Measurements from ENCODE around the gene SMIM15. TPM values are rescaled to one million over a fixed set of nuclear protein-coding genes. Genes with fewer than 3 reads are reported as not detected.

SMIM15 gene
- total and polyA plus RNA-seq, 2 donors (not counting 1 experiment from before 2014, with no cell fraction given): 5.7 to 29.8 TPM

GRCh38 chr5:61177070-61177469 is 14.8 kb upstream of the SMIM15 start:
- 96% methylated on average over 3 of the region's 3 CpGs for WGBS (ENCODE audit: insufficient coverage)
- H3K27me3 Mint-ChIP-seq: no peaks in the 10 kb centered on the region
- H3K4me3 Mint-ChIP-seq: no peak overlapping the region
- H3K4me1 ChIP-seq (ENCODE audit: control insufficient read depth in 2 of 2, insufficient read depth in 2 of 2, low read length in 2 of 2): peaks cover 10 to 19% of the 10 kb centered on the region in 2 donors
- TF ChIP-seq, protein P1, sequence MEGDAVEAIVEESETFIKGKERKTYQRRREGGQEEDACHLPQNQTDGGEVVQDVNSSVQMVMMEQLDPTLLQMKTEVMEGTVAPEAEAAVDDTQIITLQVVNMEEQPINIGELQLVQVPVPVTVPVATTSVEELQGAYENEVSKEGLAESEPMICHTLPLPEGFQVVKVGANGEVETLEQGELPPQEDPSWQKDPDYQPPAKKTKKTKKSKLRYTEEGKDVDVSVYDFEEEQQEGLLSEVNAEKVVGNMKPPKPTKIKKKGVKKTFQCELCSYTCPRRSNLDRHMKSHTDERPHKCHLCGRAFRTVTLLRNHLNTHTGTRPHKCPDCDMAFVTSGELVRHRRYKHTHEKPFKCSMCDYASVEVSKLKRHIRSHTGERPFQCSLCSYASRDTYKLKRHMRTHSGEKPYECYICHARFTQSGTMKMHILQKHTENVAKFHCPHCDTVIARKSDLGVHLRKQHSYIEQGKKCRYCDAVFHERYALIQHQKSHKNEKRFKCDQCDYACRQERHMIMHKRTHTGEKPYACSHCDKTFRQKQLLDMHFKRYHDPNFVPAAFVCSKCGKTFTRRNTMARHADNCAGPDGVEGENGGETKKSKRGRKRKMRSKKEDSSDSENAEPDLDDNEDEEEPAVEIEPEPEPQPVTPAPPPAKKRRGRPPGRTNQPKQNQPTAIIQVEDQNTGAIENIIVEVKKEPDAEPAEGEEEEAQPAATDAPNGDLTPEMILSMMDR (IDR thresholded peaks at IDR 0.05): no peak
- TF ChIP-seq EZH2 (IDR thresholded peaks at IDR 0.05; ENCODE audit: borderline replicate concordance, insufficient read depth, low read depth, low read length, poor library complexity, severe bottlenecking): no peak
- peak overlapping the region; percentile 6 for H2AFZ ChIP-seq (ENCODE audit: insufficient read depth, low read depth, low read length, poor library complexity, severe bottlenecking)
- H3K4me1 Mint-ChIP-seq: peaks cover 18% of the 10 kb centered on the region
- no peaks in the 10 kb centered on the region for H3K9me3 Mint-ChIP-seq (ENCODE audit: insufficient read depth)
- no peak overlapping the region for H3K27ac Mint-ChIP-seq
- ChIA-PET POLR2A (no interaction called here), CTCF (interaction anchor here (1.5 kb wide), 2 partner anchors 482 to 484 kb away, joined by 3 to 4 read pairs; no protein-coding TSS in a partner anchor)
- no peaks in the 10 kb centered on the region for H3K79me2 ChIP-seq (ENCODE audit: control insufficient read depth, insufficient read depth, low read length)
- DNase-seq (no peak), ATAC-seq (ENCODE audit: low read depth) (no peak)
- no peaks in the 10 kb centered on the region for H3K27me3 ChIP-seq (replicated peaks in 1 of 4; ENCODE audit: control extremely low read depth in 1 of 4, control insufficient read depth in 3 of 4, insufficient read depth in 4 of 4, low read length in 3 of 4)
- H4K20me1 ChIP-seq (ENCODE audit: control insufficient read depth, insufficient read depth, low read length, poor library complexity, severe bottlenecking): no peaks in the 10 kb centered on the region
- H3K36me3 ChIP-seq (replicated peaks in 1 of 2; ENCODE audit: control extremely low read depth in 1 of 2, control insufficient read depth in 1 of 2, extremely low read depth in 1 of 2, insufficient read depth in 2 of 2, low read length in 1 of 2): no peaks in the 10 kb centered on the region
- no peak overlapping the region for H3K4me3 ChIP-seq (ENCODE audit: control extremely low read depth in 1 of 5, extremely low read depth in 1 of 5, insufficient read depth in 1 of 5, low read depth in 2 of 5, low read length in 4 of 5)
- intact Hi-C loops (cut with micrococcal nuclease): no loop called here
- no peak overlapping the region for H3K4me2 ChIP-seq (replicated peaks; ENCODE audit: low read depth, low read length, poor library complexity, severe bottlenecking)
- no peak overlapping the region for H3K27ac ChIP-seq (ENCODE audit: low read length in 2 of 2)
- H3K9me3 ChIP-seq (ENCODE audit: control extremely low read depth in 1 of 3, control insufficient read depth in 2 of 3, insufficient read depth in 1 of 3, low read length in 2 of 3): no peaks in the 10 kb centered on the region
- H3K9ac ChIP-seq (ENCODE audit: low read length): no peak overlapping the region

DNA sequence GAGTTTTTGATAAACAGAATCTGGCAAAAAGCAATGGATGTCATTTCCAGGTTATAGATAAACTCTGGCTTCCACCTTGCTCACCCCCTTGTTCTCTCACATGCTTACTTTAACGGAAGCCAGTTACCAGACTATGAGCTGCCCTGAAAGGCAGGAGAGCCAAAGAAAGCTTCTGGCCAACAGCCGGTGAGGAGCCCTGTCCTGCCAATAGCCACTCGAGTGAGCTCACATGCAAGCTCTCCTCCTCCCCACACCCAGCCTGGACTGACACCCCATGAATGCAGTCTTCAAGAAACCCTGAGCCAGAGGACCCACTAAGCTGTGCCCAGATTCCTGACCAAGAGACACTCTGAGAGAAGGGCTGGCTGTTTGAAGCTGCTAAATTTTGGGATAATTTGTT is 14.4 kb upstream of the SMIM15 start:
- Histone ChIP-seq H3K4me3 (ENCODE audit: control extremely low read depth in 1 of 5, extremely low read depth in 1 of 5, insufficient read depth in 1 of 5, low read depth in 2 of 5, low read length in 4 of 5) (no peak overlapping the region), H4K20me1 (ENCODE audit: control insufficient read depth, insufficient read depth, low read length, poor library complexity, severe bottlenecking) (no peaks in the 10 kb centered on the region), H3K27ac (ENCODE audit: low read length in 2 of 2) (no peak overlapping the region), H3K9ac (ENCODE audit: low read length) (no peak overlapping the region), H2AFZ (ENCODE audit: insufficient read depth, low read depth, low read length, poor library complexity, severe bottlenecking) (peak overlapping the region; percentile 6), H3K79me2 (ENCODE audit: control insufficient read depth, insufficient read depth, low read length) (no peaks in the 10 kb centered on the region), H3K4me1 (ENCODE audit: control insufficient read depth in 2 of 2, insufficient read depth in 2 of 2, low read length in 2 of 2) (peaks cover 10 to 19% of the 10 kb centered on the region in 2 donors), H3K9me3 (ENCODE audit: control extremely low read depth in 1 of 3, control insufficient read depth in 2 of 3, insufficient read depth in 1 of 3, low read length in 2 of 3) (no peaks in the 10 kb centered on the region), H3K4me2 (replicated peaks; ENCODE audit: low read depth, low read length, poor library complexity, severe bottlenecking) (no peak overlapping the region), H3K36me3 (replicated peaks in 1 of 2; ENCODE audit: control extremely low read depth in 1 of 2, control insufficient read depth in 1 of 2, extremely low read depth in 1 of 2, insufficient read depth in 2 of 2, low read length in 1 of 2) (no peaks in the 10 kb centered on the region), H3K27me3 (replicated peaks in 1 of 4; ENCODE audit: control extremely low read depth in 1 of 4, control insufficient read depth in 3 of 4, insufficient read depth in 4 of 4, low read length in 3 of 4) (no peaks in the 10 kb centered on the region)
- WGBS (ENCODE audit: insufficient coverage): 100% methylated on average over 3 of the region's 3 CpGs
- Mint-ChIP-seq H3K9me3 (ENCODE audit: insufficient read depth) (no peaks in the 10 kb centered on the region), H3K27me3 (no peaks in the 10 kb centered on the region), H3K4me1 (peaks cover 18% of the 10 kb centered on the region), H3K27ac (no peak overlapping the region), H3K4me3 (no peak overlapping the region)
- ChIA-PET POLR2A (no interaction called here), CTCF (no interaction called here)
- TF ChIP-seq, protein P1 (IDR thresholded peaks at IDR 0.05): no peak
- TF ChIP-seq EZH2 (IDR thresholded peaks at IDR 0.05; ENCODE audit: borderline replicate concordance, insufficient read depth, low read depth, low read length, poor library complexity, severe bottlenecking): no peak
- DNase-seq: no peak
- intact Hi-C loops (cut with micrococcal nuclease): no loop called here
- ATAC-seq (ENCODE audit: low read depth): no peak

Data from B cell (primary cell).